Hematopoietic multipotent progenitor cell treated with erythropoietin and hydrocortisone succinate and interleukin-3 and kit ligand, for 17 days (in vitro differentiated cells): ENCODE measurements around the gene CFH.
"Not testable (repeated sequence)": the region's sequence is repeated elsewhere in the genome, so short reads cannot be mapped to it uniquely, and the experiment has no call there.

Experiments used
- DNase-seq: peaks from one replicate; pipeline ENCODE4 v3.0.0-alpha.2; 2015; ENCODE audit warnings: low spot score

Gene CFH

DNA sequence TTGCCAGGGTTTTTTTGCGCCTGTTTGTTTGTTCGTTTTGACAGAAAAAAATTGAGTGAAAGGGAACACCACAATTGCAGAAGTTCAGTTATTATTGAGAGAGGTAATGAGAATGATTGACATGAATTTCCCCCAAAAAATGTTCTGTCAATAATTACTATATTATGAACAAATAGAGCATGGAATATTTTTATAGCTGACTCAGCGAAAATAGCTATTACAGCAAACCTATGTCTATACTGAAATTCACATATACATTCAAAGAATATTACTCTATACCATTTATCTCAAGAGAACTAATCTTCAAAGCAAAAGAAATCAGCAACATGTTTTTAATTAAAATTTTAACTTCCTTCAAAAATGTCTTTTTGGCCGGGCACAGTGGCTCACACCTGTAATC, 118.0 kb downstream of the CFH start:
- DNase-seq, result not testable (repeated sequence)

DNA sequence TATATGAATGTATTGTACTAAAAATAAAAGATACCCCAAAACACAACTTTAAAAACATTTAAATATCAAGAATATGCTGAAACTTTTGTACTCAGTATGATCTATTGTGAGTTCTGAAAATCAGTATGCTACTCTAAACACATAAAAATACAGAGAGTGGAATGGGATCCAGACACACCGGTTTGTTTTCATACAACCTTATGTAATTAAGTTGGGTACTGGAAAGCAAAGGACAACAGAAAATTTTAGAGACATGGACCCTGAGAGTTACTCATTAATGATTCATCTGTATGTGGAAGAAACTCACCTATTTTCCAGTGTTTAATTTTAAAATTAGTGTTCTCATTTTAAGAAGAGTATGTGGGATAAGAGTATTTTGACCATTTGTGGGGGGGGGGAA, 121.9 kb downstream of the CFH start:
- no peak for DNase-seq

DNA sequence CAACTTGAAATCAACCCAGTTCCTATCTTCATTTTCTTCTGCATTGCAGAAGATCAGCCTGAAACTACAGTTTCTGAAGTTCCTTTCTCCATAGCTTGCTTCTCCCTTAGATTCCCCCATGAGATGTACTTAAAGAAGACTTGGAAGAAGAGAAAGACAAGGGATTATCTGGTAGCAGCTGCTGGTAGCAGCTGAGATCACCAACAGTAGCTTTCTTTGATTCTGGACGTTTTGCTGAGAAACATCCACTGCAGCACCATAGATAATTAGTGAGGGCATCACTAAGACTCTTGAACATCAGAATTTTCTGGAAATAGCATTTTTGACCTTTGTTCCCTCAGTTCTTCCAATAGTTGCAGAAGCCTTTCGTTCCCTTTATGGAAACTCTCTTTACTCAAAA, 122.3 kb downstream of the CFH start:
- no peak for DNase-seq

- no peak for DNase-seq
These were observed 122.8 kb downstream of the CFH start, which contains the start of gene CFHR3 for GRCh38 chr1:196774603-196775002. CFHR3 (plus strand) TSS chr1:196774840; CDS start chr1:196774887, 47 bp downstream.

- no peak for DNase-seq
These were observed 125.8 kb downstream of the CFH start for GRCh38 chr1:196777603-196778002.

GRCh38 chr1:196779093-196779492, 127.2 kb downstream of the CFH start:
- no peak for DNase-seq

DNA sequence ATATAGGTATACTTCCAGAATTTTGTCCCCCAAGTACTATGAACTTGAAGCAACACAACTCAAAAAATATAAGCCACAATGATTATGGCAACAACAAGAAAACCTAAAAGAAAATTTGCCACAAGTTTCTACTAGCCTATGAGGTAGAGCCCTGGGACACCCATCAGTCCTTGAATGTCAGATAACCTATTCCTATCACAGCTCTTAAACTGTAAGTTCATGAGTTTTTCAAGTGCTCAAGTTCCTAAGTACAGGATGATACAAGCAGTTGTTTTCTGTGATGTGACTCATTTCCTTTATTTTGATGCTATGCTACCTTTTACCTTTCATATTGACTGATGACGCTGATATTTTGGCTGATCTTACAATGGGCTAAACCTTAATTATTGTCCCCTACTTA, 139.4 kb downstream of the CFH start:
- not testable (repeated sequence) for DNase-seq

- DNase-seq, result not testable (repeated sequence)
These were observed 142.3 kb downstream of the CFH start for GRCh38 chr1:196794103-196794502.
